GM23338 (cell line): Measurements from ENCODE around the gene APOA1.

ENCODE experiments used
- CREB1 ChIP-seq: fragments of 250-450 bp; sonication (Bioruptor Pico); IDR thresholded peaks from 2 replicates; pipeline ENCODE4 v1.5.0; 2020; ENCODE audit warnings: low read depth, mild to moderate bottlenecking, moderate library complexity
- EZH2 ChIP-seq: fragments of 200-600 bp; sonication (generic); IDR thresholded peaks from one replicate; pipeline ENCODE4 v1.8.0; 2017; ENCODE audit warnings: antibody characterized with exemption, mild to moderate bottlenecking, low read depth; ENCODE audit not compliant: unreplicated experiment
- EZH2phosphoT487 ChIP-seq: fragments of 200-600 bp; sonication (generic); IDR thresholded peaks from one replicate; pipeline ENCODE4 v1.8.1; 2018; ENCODE audit warnings: antibody characterized with exemption; ENCODE audit not compliant: unreplicated experiment
- POLR2AphosphoS5 ChIP-seq: IDR thresholded peaks from 2 replicates; pipeline ENCODE4 v1.6.1; 2016; ENCODE audit warnings: antibody characterized with exemption, low read depth
- ZNF331 ChIP-seq: fragments of 250-450 bp; sonication (Bioruptor Pico); IDR thresholded peaks from 2 replicates; pipeline ENCODE4 v1.5.0; 2020; ENCODE audit warnings: low read depth, mild to moderate bottlenecking, moderate library complexity
- TF ChIP-seq, protein P1 (sequence below): IDR thresholded peaks from one replicate; pipeline ENCODE4 v1.6.1; 2018; ENCODE audit warnings: antibody characterized with exemption; ENCODE audit not compliant: unreplicated experiment
- TF ChIP-seq, protein P2 (sequence below), 2 experiments: fragments of 200-600 bp in 1 of 2; sonication (generic) in 1 of 2; conservative IDR thresholded peaks; 2 replicates each; pipeline versions ENCODE4 v1.5.1 to v1.6.1; 2016 to 2017; ENCODE audit warnings: antibody characterized with exemption in 2 of 2, low read depth in 2 of 2, mild to moderate bottlenecking in 2 of 2, moderate library complexity in 1 of 2

DNA sequence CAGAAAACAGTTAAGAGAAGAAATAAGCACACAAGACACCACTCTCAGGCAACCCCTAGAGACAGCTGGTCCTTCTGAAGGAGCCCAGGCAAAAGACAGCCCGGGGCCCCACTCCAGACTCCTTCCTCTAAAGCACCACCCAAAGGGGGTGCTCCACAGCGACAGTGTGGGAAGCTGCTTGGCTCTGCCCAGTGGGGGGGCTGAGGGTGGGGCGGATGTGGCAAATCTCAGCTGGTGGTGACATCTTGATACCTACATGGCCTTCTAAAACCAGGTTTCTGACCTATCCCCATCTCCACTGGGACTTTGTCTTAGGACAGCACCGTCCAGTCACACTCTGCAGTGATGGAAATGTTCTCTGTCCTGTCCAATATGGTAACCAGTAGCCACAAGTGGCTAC lies 10.2 kb upstream of the APOA1 start:
- TF ChIP-seq POLR2AphosphoS5 (no peak), EZH2 (no peak), CREB1 (CRISPR knock-in tag) (no peak), ZNF331 (CRISPR knock-in tag) (no peak), EZH2phosphoT487 (no peak)
- TF ChIP-seq, protein P1, sequence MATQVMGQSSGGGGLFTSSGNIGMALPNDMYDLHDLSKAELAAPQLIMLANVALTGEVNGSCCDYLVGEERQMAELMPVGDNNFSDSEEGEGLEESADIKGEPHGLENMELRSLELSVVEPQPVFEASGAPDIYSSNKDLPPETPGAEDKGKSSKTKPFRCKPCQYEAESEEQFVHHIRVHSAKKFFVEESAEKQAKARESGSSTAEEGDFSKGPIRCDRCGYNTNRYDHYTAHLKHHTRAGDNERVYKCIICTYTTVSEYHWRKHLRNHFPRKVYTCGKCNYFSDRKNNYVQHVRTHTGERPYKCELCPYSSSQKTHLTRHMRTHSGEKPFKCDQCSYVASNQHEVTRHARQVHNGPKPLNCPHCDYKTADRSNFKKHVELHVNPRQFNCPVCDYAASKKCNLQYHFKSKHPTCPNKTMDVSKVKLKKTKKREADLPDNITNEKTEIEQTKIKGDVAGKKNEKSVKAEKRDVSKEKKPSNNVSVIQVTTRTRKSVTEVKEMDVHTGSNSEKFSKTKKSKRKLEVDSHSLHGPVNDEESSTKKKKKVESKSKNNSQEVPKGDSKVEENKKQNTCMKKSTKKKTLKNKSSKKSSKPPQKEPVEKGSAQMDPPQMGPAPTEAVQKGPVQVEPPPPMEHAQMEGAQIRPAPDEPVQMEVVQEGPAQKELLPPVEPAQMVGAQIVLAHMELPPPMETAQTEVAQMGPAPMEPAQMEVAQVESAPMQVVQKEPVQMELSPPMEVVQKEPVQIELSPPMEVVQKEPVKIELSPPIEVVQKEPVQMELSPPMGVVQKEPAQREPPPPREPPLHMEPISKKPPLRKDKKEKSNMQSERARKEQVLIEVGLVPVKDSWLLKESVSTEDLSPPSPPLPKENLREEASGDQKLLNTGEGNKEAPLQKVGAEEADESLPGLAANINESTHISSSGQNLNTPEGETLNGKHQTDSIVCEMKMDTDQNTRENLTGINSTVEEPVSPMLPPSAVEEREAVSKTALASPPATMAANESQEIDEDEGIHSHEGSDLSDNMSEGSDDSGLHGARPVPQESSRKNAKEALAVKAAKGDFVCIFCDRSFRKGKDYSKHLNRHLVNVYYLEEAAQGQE = no peak
- TF ChIP-seq, protein P2, sequence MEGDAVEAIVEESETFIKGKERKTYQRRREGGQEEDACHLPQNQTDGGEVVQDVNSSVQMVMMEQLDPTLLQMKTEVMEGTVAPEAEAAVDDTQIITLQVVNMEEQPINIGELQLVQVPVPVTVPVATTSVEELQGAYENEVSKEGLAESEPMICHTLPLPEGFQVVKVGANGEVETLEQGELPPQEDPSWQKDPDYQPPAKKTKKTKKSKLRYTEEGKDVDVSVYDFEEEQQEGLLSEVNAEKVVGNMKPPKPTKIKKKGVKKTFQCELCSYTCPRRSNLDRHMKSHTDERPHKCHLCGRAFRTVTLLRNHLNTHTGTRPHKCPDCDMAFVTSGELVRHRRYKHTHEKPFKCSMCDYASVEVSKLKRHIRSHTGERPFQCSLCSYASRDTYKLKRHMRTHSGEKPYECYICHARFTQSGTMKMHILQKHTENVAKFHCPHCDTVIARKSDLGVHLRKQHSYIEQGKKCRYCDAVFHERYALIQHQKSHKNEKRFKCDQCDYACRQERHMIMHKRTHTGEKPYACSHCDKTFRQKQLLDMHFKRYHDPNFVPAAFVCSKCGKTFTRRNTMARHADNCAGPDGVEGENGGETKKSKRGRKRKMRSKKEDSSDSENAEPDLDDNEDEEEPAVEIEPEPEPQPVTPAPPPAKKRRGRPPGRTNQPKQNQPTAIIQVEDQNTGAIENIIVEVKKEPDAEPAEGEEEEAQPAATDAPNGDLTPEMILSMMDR (conservative IDR thresholded peaks at IDR 0.05; ENCODE audit: low read depth in 2 of 2) = no peak
